Common myeloid progenitor, CD34-positive (primary cell): ENCODE measurements around the gene MEN1.

Source experiments
- CTCF ChIA-PET: fragments of 350-600 bp; sonication (Branson Sonifier 250); formaldehyde crosslinking; loops from one replicate; lab custom pipeline; 2021; ENCODE audit warnings: antibody characterized with exemption; lab: Charles Lee
- POLR2A ChIA-PET: fragments of 350-600 bp; sonication (Branson Sonifier 250); formaldehyde crosslinking; loops from one replicate; lab custom pipeline; 2021; ENCODE audit warnings: antibody characterized with exemption; lab: Charles Lee
- DNase-seq, 3 donors: peaks; one replicate each; pipeline versions ENCODE4 v3.0.0 to v3.0.0-alpha.2; 2013
- H3K27ac ChIP-seq, 2 experiments: 1 replicate in 1 of 2; 2 replicates in 1 of 2; pipeline ENCODE4 v1.7.0; 2013; ENCODE audit warnings: inconsistent platforms in 2 of 2, low read length in 2 of 2, mild to moderate bottlenecking in 2 of 2, low read depth in 1 of 2, moderate library complexity in 1 of 2; ENCODE audit not compliant: severe bottlenecking in 2 of 2, insufficient read depth in 1 of 2, poor library complexity in 1 of 2
- H3K27me3 ChIP-seq, 5 experiments: replicated peaks in 2 of 5; 1 replicate in 3 of 5; 2 replicates in 2 of 5; pipeline versions ENCODE4 v1.6.1 to v1.7.0; 2013; ENCODE audit warnings: low read length in 4 of 5, mild to moderate bottlenecking in 2 of 5, moderate library complexity in 2 of 5, inconsistent platforms in 1 of 5; ENCODE audit not compliant: insufficient read depth in 5 of 5, control insufficient read depth in 4 of 5
- H3K36me3 ChIP-seq, 4 experiments: 1 replicate in 2 of 4; 2 replicates in 2 of 4; pipeline versions ENCODE4 v1.6.1 to v1.7.0; 2013; ENCODE audit warnings: low read length in 3 of 4, control low read depth in 1 of 4, mild to moderate bottlenecking in 1 of 4; ENCODE audit not compliant: control insufficient read depth in 4 of 4, insufficient read depth in 4 of 4
- H3K4me1 ChIP-seq, 4 experiments: 1 replicate in 3 of 4; 2 replicates in 1 of 4; pipeline versions ENCODE4 v1.6.1 to v1.7.1; 2013; ENCODE audit warnings: low read length in 3 of 4, mild to moderate bottlenecking in 3 of 4, control low read depth in 1 of 4, inconsistent platforms in 1 of 4, moderate library complexity in 1 of 4; ENCODE audit not compliant: control insufficient read depth in 4 of 4, insufficient read depth in 4 of 4; ENCODE audit errors: control extremely low read depth in 1 of 4
- H3K4me3 ChIP-seq, 7 experiments: 1 replicate in 4 of 7; 2 replicates in 3 of 7; pipeline versions ENCODE4 v1.5.1 to v1.7.0; 2013; ENCODE audit warnings: mild to moderate bottlenecking in 7 of 7, low read length in 6 of 7, moderate library complexity in 6 of 7, inconsistent platforms in 2 of 7, low read depth in 2 of 7, control low read depth in 1 of 7; ENCODE audit not compliant: insufficient read depth in 4 of 7, control insufficient read depth in 1 of 7; ENCODE audit errors: extremely low read depth in 1 of 7
- H3K9me3 ChIP-seq, 5 experiments: 1 replicate in 4 of 5; 2 replicates in 1 of 5; pipeline versions ENCODE4 v1.6.1 to v1.7.1; 2013; ENCODE audit warnings: low read length in 4 of 5, mild to moderate bottlenecking in 2 of 5, inconsistent platforms in 1 of 5, low read depth in 1 of 5, moderate library complexity in 1 of 5; ENCODE audit not compliant: control insufficient read depth in 4 of 5, insufficient read depth in 2 of 5; ENCODE audit errors: control extremely low read depth in 1 of 5
- whole genome bisulfite sequencing: methylation state at CpG from one replicate; pipeline ENCODE4 v1.1.5; 2013; ENCODE audit not compliant: insufficient coverage; 5-methylcytosine and 5-hydroxymethylcytosine counted together

Gene MEN1

DNA sequence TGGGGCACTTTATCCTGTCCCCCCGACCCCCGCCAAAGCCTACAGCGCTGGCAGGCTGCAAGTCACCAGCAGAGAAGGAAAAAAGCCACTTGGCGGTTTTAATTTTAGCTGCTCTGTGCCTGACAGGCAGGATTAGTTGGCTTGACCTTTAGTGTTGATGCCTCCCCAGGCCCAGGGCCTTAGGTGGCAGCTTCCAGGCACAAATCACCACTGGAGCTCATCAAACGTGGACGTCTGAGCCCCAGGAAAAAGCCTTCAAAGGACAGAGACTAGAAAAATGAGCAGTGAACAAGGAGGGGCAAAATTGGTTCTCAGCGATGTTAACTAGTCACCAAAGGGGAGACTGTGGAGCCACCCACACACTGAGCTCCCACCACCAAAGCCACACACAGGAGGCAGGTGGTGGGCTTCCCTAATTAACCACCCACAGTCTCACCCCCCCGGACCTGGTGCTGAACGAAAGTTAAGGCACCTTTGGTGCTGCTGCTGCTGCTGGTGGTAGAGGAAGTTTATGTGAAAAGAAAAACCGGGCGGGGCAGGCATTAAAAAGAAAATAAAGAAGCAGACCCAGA is 46.2 kb downstream of the MEN1 start:
- 43% methylated on average over 6 of the region's 11 CpGs for WGBS
- Histone ChIP-seq H3K27ac (peak overlapping the region in 1 of 2 experiments; percentile 67), H3K4me3 (peak overlapping the region in 2 of 7 experiments; percentile 26 to 31), H3K27me3 (no peaks in the 10 kb centered on the region), H3K9me3 (no peaks in the 10 kb centered on the region), H3K36me3 (peaks cover 20 to 68% (median 56%) of the 10 kb centered on the region in 4 experiments), H3K4me1 (peaks cover 12 to 77% (median 67%) of the 10 kb centered on the region in 4 experiments)
- POLR2A ChIA-PET = interaction anchor here (0.7 to 9.5 kb wide), 6 partner anchors 8 to 735 kb away, joined by 3 to 152 read pairs (median 6); partner anchors contain the start of genes MALAT1, RASGRP2 and SF1
- DNase-seq = peak; percentile 78 to 97 (median 96)
- CTCF ChIA-PET = interaction anchor here (1.1 to 20.1 kb wide), 4 partner anchors 8 to 75 kb away, joined by 4 to 345 read pairs (median 20); partner anchors contain the start of gene RASGRP2

DNA sequence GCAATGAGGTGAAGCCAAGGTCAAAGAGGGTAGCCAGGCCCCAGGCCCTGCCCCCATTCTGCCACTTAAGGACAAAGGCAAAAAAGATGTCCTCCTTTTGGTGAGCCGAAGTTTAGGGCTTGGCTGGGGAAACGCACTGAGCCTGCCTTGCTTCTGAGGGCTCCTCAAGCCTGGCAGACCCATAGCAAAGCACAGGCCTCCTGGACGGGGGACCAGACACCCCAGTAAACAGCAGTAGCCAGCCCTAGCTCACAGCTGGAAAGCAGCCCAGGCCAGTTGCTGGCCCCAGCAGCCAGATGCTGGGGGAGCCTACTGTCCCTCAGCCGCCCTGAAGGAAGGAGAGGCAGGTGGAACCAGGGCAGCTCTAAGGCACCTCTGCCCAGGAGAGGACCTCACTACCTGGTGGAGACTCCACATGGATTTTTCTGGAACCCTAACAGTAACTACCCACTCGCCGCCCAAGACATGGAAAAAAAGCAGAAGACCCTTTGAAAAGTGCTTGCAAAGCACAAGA is 46.8 kb downstream of the MEN1 start:
- DNase-seq = no peak
- ChIA-PET POLR2A (interaction anchor here (0.7 to 9.5 kb wide), 6 partner anchors 9 to 736 kb away, joined by 3 to 152 read pairs (median 6); partner anchors contain the start of genes MALAT1, RASGRP2 and SF1), CTCF (interaction anchor here (0.8 to 20.1 kb wide), 7 partner anchors 9 to 409 kb away, joined by 3 to 345 read pairs (median 4); partner anchors contain the start of genes RASGRP2 and SF1)
- Histone ChIP-seq H3K27ac (peak overlapping the region in 1 of 2 experiments; percentile 67), H3K4me3 (peak overlapping the region in 3 of 7 experiments; percentile 15 to 31 (median 26)), H3K36me3 (peaks cover 15 to 62% (median 51%) of the 10 kb centered on the region in 4 experiments), H3K9me3 (no peaks in the 10 kb centered on the region), H3K27me3 (no peaks in the 10 kb centered on the region), H3K4me1 (peaks cover 12 to 75% (median 67%) of the 10 kb centered on the region in 4 experiments)
- 83% methylated on average over 5 of the region's 6 CpGs for WGBS

DNA sequence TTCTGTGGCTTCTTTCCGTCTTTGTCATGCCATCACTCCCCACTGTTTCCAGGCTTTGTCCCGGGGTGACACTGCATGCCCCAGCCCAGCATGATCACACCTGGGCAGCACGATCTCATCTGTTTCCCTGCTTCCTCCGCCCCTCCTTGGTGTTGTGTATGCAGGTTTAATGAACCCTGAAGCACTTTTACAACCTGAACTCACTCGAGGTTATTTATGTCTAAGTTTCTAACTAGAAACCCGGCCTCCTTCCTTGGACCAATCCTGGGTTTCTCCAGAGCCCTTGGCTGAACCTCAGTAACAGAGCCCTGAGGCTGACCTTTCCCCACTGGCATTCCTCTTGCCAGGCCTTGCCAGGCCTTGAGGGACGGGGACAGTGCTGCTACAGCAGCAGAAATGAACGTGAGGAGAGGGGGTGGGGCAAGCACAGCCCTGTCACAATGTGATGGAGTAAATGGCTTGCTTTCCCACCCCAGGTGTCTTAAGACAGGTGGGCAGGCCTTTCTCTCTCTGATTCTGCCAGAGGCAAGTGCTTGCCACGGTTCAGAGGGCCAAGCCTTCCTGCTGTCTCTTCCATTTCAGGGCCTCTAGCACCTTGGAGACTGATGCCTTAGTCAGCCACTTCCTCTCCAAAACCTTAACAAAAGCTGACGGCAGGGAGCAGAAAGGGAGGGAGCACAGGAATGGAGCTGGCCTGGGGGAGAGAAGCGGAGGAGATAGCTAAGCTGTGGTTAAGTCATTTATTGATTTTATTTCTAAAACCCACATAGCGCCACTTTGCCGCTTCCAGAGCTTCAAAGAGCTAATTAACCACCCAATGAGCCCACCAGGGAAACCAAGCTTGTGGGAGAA is 47.5 kb downstream of the MEN1 start:
- Histone ChIP-seq H3K27ac (peak overlapping the region in 1 of 2 experiments; percentile 67), H3K27me3 (no peaks in the 10 kb centered on the region), H3K9me3 (no peaks in the 10 kb centered on the region), H3K4me1 (peaks cover 12 to 72% (median 63%) of the 10 kb centered on the region in 4 experiments), H3K36me3 (peaks cover 10 to 55% (median 44%) of the 10 kb centered on the region in 4 experiments), H3K4me3 (peak overlapping the region in 1 of 7 experiments; percentile 26)
- ChIA-PET CTCF (interaction anchor here (0.8 to 20.1 kb wide), 9 partner anchors 8 to 408 kb away, joined by 3 to 345 read pairs (median 4); partner anchors contain the start of genes RASGRP2 and SF1), POLR2A (interaction anchor here (1.2 to 9.5 kb wide), 5 partner anchors 11 to 737 kb away, joined by 3 to 152 read pairs (median 9); partner anchors contain the start of genes MALAT1, RASGRP2 and SF1)
- DNase-seq = peak in 1 of 3 donors; percentile 50
- WGBS = 76% methylated on average over 8 of the region's 13 CpGs

DNA sequence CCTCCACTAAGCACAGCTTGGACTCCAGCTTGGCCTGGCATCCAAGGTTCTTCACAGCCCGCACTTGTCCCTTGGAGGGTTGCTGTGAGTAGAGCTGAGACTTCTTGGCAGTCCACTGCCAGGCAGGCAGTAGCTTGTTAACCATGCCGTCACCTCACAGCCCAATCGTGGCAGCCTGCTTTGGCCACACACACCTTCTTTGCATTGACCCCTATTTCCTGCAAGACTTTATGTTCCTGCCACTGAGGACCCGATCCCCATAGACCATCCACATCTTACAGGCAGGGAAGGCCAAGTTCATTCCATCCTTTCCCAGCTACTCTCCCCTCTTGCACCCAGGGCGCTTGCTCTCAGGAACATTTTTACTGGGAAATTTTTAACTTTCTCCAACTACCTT is 48.1 kb downstream of the MEN1 start:
- H3K4me1 ChIP-seq = peaks cover 12 to 66% (median 57%) of the 10 kb centered on the region in 4 experiments

GRCh38 chr11:64760759-64761420 is 49.5 kb downstream of the MEN1 start:
- H3K27ac ChIP-seq = no peak overlapping the region
- H3K4me1 ChIP-seq = peaks cover 12 to 58% (median 47%) of the 10 kb centered on the region in 4 experiments
- ChIA-PET CTCF (interaction anchor here (0.9 to 20.1 kb wide), 3 partner anchors 8 to 16 kb away, joined by 3 to 345 read pairs (median 6); partner anchors contain the start of gene RASGRP2), POLR2A (interaction anchor here (1.1 to 9.5 kb wide), 3 partner anchors 9 to 16 kb away, joined by 4 to 152 read pairs (median 9); partner anchors contain the start of gene RASGRP2)
- H3K27me3 ChIP-seq = no peaks in the 10 kb centered on the region
- 77% methylated on average over 6 of the region's 7 CpGs for WGBS
- H3K4me3 ChIP-seq = no peak overlapping the region
- DNase-seq = peak in 2 of 3 donors; percentile 28 to 36
- H3K36me3 ChIP-seq = peaks cover 6 to 37% (median 29%) of the 10 kb centered on the region in 4 experiments
- no peaks in the 10 kb centered on the region for H3K9me3 ChIP-seq

More for the DNA sequence above, 48.1 kb downstream of the MEN1 start:
- H3K9me3 ChIP-seq = no peaks in the 10 kb centered on the region
- no peak overlapping the region for H3K4me3 ChIP-seq
- H3K27ac ChIP-seq = no peak overlapping the region
- WGBS = 90% methylated on average over 3 of the region's 5 CpGs
- ChIA-PET CTCF (interaction anchor here (1.0 to 20.1 kb wide), 4 partner anchors 8 to 18 kb away, joined by 3 to 345 read pairs (median 18); partner anchors contain the start of gene RASGRP2), POLR2A (interaction anchor here (1.2 to 9.5 kb wide), 3 partner anchors 10 to 24 kb away, joined by 3 to 152 read pairs (median 9); partner anchors contain the start of gene RASGRP2)
- peak in 2 of 3 donors; percentile 43 for DNase-seq
- no peaks in the 10 kb centered on the region for H3K27me3 ChIP-seq
- H3K36me3 ChIP-seq = peaks cover 8 to 49% (median 38%) of the 10 kb centered on the region in 4 experiments
